GM23248 (cell line): ENCODE results near the gene CPNE5. TPM values are rescaled to one million over a fixed set of nuclear protein-coding genes. Genes with fewer than 3 reads are reported as not detected.
A peak's percentile ranks its signal among the peaks of the same experiment; 100 is the strongest.

ENCODE experiments used
- DNase-seq: peaks from one replicate; pipeline ENCODE4 v3.0.0-alpha.2; 2015
- H2AFZ ChIP-seq: fragments of 200-600 bp; sonication (generic); 2 replicates; pipeline ENCODE4 v1.6.1; 2016; ENCODE audit warnings: antibody characterized with exemption
- H3F3A ChIP-seq: fragments of 200-600 bp; sonication (generic); 2 replicates; pipeline ENCODE4 v1.6.1; 2016; ENCODE audit warnings: mild to moderate bottlenecking, antibody characterized with exemption, mixed run types; ENCODE audit not compliant: insufficient read depth
- H3K27ac ChIP-seq: fragments of 200-600 bp; sonication (generic); 2 replicates; pipeline ENCODE4 v1.5.1; 2016; ENCODE audit warnings: mild to moderate bottlenecking
- H3K27me3 ChIP-seq: fragments of 200-600 bp; sonication (generic); replicated peaks from 2 replicates; pipeline ENCODE4 v1.6.1; 2016; ENCODE audit warnings: mild to moderate bottlenecking; ENCODE audit not compliant: insufficient read depth
- H3K36me3 ChIP-seq: fragments of 200-600 bp; sonication (generic); 2 replicates; pipeline ENCODE4 v1.6.1; 2016; ENCODE audit warnings: low read depth, mild to moderate bottlenecking
- H3K4me1 ChIP-seq: fragments of 200-600 bp; sonication (generic); 2 replicates; pipeline ENCODE4 v1.6.1; 2016; ENCODE audit warnings: mild to moderate bottlenecking; ENCODE audit not compliant: insufficient read depth
- H3K4me2 ChIP-seq: fragments of 200-600 bp; sonication (generic); one replicate; pipeline ENCODE4 v1.6.1; 2016; ENCODE audit warnings: mild to moderate bottlenecking; ENCODE audit not compliant: unreplicated experiment
- H3K4me3 ChIP-seq: fragments of 200-600 bp; sonication (generic); 2 replicates; pipeline ENCODE4 v1.5.1; 2016; ENCODE audit warnings: mild to moderate bottlenecking
- H3K79me2 ChIP-seq: fragments of 200-600 bp; sonication (generic); 2 replicates; pipeline ENCODE4 v1.6.1; 2016; ENCODE audit warnings: mild to moderate bottlenecking; ENCODE audit not compliant: insufficient read depth
- H3K9ac ChIP-seq: fragments of 200-600 bp; sonication (generic); 2 replicates; pipeline ENCODE4 v1.6.1; 2016; ENCODE audit warnings: mild to moderate bottlenecking
- H3K9me2 ChIP-seq: fragments of 200-600 bp; sonication (generic); 2 replicates; pipeline ENCODE4 v1.6.1; 2016; ENCODE audit warnings: mixed run types, mild to moderate bottlenecking, moderate library complexity; ENCODE audit not compliant: insufficient read depth
- H3K9me3 ChIP-seq: fragments of 200-600 bp; sonication (generic); one replicate; pipeline ENCODE4 v1.6.1; 2017; ENCODE audit warnings: low read depth
- H4K20me1 ChIP-seq: fragments of 200-600 bp; sonication (generic); 2 replicates; pipeline ENCODE4 v1.6.0; 2016; ENCODE audit not compliant: insufficient read depth
- EZH2 ChIP-seq: fragments of 200-600 bp; sonication (generic); IDR thresholded peaks from 2 replicates; pipeline ENCODE4 v1.6.1; 2018; ENCODE audit warnings: antibody characterized with exemption, mild to moderate bottlenecking; ENCODE audit not compliant: insufficient read depth, poor library complexity, severe bottlenecking
- EZH2phosphoT487 ChIP-seq: fragments of 200-600 bp; sonication (generic); IDR thresholded peaks from 2 replicates; pipeline ENCODE4 v1.6.1; 2018; ENCODE audit warnings: antibody characterized with exemption, moderate library complexity, mild to moderate bottlenecking, low read depth; ENCODE audit not compliant: insufficient read depth
- WGBS, 2 experiments: methylation state at CpG; one replicate each; pipeline ENCODE4 v1.1.6; 2015 to 2017; ENCODE audit warnings: low lambda C conversion rate in 2 of 2, low coverage in 1 of 2; ENCODE audit errors: missing lambda C conversion rate in 2 of 2; 5-methylcytosine and 5-hydroxymethylcytosine counted together
- in situ Hi-C: fragments of 300-500 bp; cut with MboI; formaldehyde crosslinking; loops from 2 replicates; pipeline ENCODE4 v1.15.0; 2020
- polyA plus RNA-seq: library from polyadenylated mRNA; unstranded; fragments of >200 nt; fragmentation: Nextera tagmentation; extraction: Ambion mirVana; gene quantifications from 2 replicates; pipeline ENCODE4 v1.2.1, GENCODE V29; 2016
- total RNA-seq: library from RNA; depleted of rRNA; stranded (reverse); fragments of >200 nt; shearing (Covaris generic); gene quantifications from 2 replicates; pipeline ENCODE4 v1.2.3, GENCODE V29; 2014

The CPNE5 gene
- total and polyA plus RNA-seq, 2 experiments from 2014 or later = 0.23 TPM; not detected in 1

DNA sequence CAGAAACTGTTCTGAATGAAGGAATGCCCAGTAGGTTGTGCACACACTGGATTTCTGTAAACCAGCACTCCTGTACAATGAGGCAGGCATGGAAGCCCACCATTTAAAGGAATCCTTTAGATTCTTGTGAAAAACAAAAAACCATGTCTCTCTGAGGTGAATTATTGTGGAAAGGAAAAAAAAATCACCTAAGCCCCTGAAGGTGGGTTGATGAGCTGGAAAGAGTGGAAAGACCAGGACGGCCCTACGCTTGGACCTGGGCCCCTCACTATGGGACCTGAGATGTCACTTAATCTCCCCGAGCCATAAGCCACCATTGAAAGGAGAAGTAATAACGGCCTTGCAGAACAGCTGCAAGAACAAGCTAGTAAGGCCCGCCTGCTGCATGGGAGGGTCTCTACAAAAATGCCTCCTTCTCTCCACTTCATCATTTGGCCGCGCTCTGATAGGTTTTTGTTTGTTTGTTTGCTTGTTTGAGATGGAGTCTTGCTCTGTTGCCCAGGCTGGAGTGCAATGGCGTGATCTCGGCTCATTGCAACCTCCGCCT lies 72.8 kb downstream of the CPNE5 start:
- H3K27ac ChIP-seq = no peak overlapping the region
- H3F3A ChIP-seq = peaks cover 6% of the 10 kb centered on the region; the same call in 1 of the 2 replicates
- no peak overlapping the region for H2AFZ ChIP-seq
- H3K79me2 ChIP-seq = no peaks in the 10 kb centered on the region
- no peak overlapping the region for H3K9ac ChIP-seq
- H3K4me3 ChIP-seq = no peak overlapping the region
- no peak overlapping the region for H3K4me2 ChIP-seq
- no peaks in the 10 kb centered on the region for H4K20me1 ChIP-seq
- H3K9me2 ChIP-seq = no peaks in the 10 kb centered on the region
- H3K4me1 ChIP-seq = peaks cover 14% of the 10 kb centered on the region
- no peaks in the 10 kb centered on the region for H3K9me3 ChIP-seq
- no peaks in the 10 kb centered on the region for H3K36me3 ChIP-seq
- no peak for DNase-seq
- 93 to 95% methylated on average over 10 of the region's 10 CpGs for WGBS, 2 experiments
- H3K27me3 ChIP-seq = no peaks in the 10 kb centered on the region
- no peak for TF ChIP-seq EZH2
- in situ Hi-C loops = no loop called here

DNA sequence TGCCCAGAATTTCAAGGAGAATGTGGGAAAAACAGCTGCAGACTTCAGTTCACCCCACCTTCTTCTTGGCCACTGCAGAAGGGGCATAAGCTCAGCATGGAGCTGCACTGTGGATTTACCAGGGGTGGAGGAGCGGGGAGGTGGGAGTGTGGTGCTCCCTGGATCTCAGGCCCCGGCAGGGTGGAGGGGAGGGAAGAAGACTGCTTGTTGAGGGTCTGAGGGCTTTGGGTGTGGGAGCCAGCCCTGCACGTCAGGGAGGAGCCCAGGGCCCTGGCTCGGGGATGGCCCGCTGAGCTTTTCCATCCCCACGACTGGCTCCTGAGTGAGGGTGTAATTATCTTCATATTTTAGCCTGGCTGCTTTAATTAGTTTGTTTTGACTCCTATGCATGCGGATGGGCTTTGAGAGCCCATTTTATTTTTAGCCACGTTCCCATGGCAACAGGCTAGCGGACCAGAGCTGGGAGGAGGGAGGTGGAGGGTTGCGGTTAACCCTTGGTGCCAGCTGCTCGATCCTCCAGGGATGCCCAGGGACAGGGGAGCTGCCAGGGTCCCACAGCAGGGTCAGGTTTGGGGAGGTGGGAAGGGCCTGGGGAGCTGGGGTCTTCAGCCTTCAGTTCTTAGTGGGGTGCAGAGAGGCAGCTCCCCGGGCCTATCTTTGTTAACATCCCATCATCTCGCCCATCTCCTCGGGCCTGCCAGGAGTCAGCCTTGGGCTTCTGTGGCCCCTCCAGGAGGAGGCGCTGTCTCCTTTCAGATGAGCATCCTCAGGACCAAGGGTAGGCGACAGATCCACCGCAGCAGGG lies 73.4 kb downstream of the CPNE5 start:
- no peak overlapping the region for H3K27ac ChIP-seq
- WGBS, 2 experiments = 25% methylated on average over 14 to 17 of the region's 17 CpGs
- no peaks in the 10 kb centered on the region for H3K79me2 ChIP-seq
- H3F3A ChIP-seq = peaks cover 6% of the 10 kb centered on the region; the same call in 1 of the 2 replicates
- no peak overlapping the region for H3K9ac ChIP-seq
- TF ChIP-seq EZH2phosphoT487 (no peak), EZH2 (no peak)
- no peaks in the 10 kb centered on the region for H4K20me1 ChIP-seq
- H2AFZ ChIP-seq = no peak overlapping the region
- H3K4me2 ChIP-seq = no peak overlapping the region
- H3K4me1 ChIP-seq = peaks cover 14% of the 10 kb centered on the region
- H3K36me3 ChIP-seq = no peaks in the 10 kb centered on the region
- DNase-seq = peak; percentile 91
- H3K9me3 ChIP-seq = no peaks in the 10 kb centered on the region
- H3K9me2 ChIP-seq = no peaks in the 10 kb centered on the region
- in situ Hi-C loops = no loop called here
- no peak overlapping the region for H3K4me3 ChIP-seq
- no peaks in the 10 kb centered on the region for H3K27me3 ChIP-seq

DNA sequence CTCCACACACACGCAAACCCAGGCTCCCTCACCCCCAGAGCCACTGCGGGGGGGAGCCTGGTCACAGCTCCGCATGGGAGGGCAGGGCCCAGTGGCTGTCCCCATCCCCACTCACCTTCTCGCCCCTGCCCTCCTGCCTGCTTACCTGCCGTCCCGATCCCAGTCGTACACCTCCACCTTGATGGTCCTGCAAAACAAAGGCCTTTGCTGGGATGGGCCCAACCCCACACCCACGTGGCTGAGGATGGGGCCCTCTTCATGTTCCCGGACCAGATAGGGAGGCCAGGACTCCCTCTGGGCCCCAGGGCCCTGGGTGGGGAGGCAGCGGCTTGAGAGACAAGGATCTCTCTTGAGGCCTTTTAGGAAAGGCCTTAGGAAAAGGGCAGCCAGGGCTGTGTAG lies 74.1 kb downstream of the CPNE5 start:
- Histone ChIP-seq H3K27ac (no peak overlapping the region), H3K9ac (no peak overlapping the region), H3K36me3 (no peaks in the 10 kb centered on the region), H4K20me1 (no peaks in the 10 kb centered on the region), H3K9me2 (no peaks in the 10 kb centered on the region), H3K27me3 (no peaks in the 10 kb centered on the region), H3K4me2 (no peak overlapping the region), H3F3A (peaks cover 2% of the 10 kb centered on the region; the same call in 1 of the 2 replicates), H3K4me3 (no peak overlapping the region), H2AFZ (no peak overlapping the region), H3K79me2 (no peaks in the 10 kb centered on the region), H3K9me3 (no peaks in the 10 kb centered on the region), H3K4me1 (peaks cover 9% of the 10 kb centered on the region)
- in situ Hi-C loops = no loop called here
- WGBS, 2 experiments = 46 to 67% methylated on average over 6 to 10 of the region's 10 CpGs
- DNase-seq = no peak
- TF ChIP-seq EZH2phosphoT487 = no peak
- TF ChIP-seq EZH2 = no peak

DNA sequence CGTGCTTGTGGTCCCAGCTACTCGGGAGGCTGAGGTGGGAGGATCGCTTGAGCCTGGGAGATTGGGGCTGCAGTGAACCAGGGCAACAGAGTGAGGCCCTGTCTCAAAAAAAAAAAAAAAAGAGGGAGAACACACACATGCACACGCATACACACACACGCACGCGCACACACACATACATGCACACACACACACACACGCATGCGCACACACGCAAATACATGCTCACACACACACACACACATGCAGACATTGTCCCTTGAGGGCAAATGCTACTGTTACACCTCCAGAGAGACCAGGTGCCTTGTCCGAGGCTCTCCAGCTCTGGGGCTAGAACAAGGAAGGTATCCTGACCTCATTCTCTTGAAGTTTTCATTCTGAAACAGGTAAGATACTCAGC lies 77.1 kb downstream of the CPNE5 start:
- DNase-seq = no peak
- no peaks in the 10 kb centered on the region for H4K20me1 ChIP-seq
- no peak overlapping the region for H3K27ac ChIP-seq
- H3K9me3 ChIP-seq = no peaks in the 10 kb centered on the region
- no peak for TF ChIP-seq EZH2phosphoT487
- no peak for TF ChIP-seq EZH2
- no peak overlapping the region for H3K9ac ChIP-seq
- in situ Hi-C loops = no loop called here
- H3K27me3 ChIP-seq = no peaks in the 10 kb centered on the region
- no peak overlapping the region for H3K4me3 ChIP-seq
- no peaks in the 10 kb centered on the region for H3F3A ChIP-seq
- H3K79me2 ChIP-seq = no peaks in the 10 kb centered on the region
- H3K4me1 ChIP-seq = no peaks in the 10 kb centered on the region
- H3K36me3 ChIP-seq = no peaks in the 10 kb centered on the region
- H3K9me2 ChIP-seq = no peaks in the 10 kb centered on the region
- H3K4me2 ChIP-seq = no peak overlapping the region
- 94 to 95% methylated on average over 10 to 11 of the region's 11 CpGs for WGBS, 2 experiments
- H2AFZ ChIP-seq = no peak overlapping the region
